HG03097 (cell line): ENCODE results near the gene FAM161A.
"Not testable (repeated sequence)": the region's sequence is repeated elsewhere in the genome, so short reads cannot be mapped to it uniquely, and the experiment has no call there.

Experiments used
- ATAC-seq: cut with Tn5 transposase; IDR thresholded peaks from one replicate; pipeline ENCODE4 v1.9.1; 2021; ENCODE audit not compliant: unreplicated experiment, low FRiP score

Gene FAM161A

GRCh38 chr2:61853847-61854563 is at the start of gene FAM161A:
Gene FAM161A, minus strand, starts transcription at chr2:61854060. Its CDS starts 19 bp downstream, at chr2:61854041.
- peak; percentile 67 for ATAC-seq

- ATAC-seq, result no peak
These were observed 46.4 kb upstream of the FAM161A start for GRCh38 chr2:61900281-61900680.

DNA sequence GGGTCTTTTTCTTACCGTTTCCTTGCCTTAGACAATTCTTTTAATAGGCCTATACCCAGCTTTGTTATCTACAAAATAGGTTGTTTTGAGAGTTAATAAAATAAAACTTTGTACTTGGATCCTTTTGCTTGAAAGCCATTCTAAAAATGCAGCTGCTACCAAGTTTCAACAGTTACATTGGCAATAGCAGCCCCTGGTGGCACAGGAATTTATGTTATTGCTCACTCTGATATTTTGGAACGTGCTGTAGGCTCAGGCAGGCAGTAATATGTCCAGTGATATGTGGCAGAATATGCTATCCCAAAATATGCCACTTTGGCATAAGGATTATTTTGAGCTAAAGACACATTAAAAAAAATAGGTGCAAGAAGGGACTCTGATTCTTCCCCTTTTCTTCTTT is 45.0 kb upstream of the FAM161A start:
- no peak for ATAC-seq

- peak; percentile 81 for ATAC-seq
These were observed 34.6 kb upstream of the FAM161A start, which contains the start of gene CCT4 for GRCh38 chr2:61888267-61889055. Gene CCT4, minus strand, starts transcription at chr2:61888656. Its CDS starts 149 bp downstream, at chr2:61888507.

- no peak for ATAC-seq
These were observed 33.9 kb upstream of the FAM161A start for GRCh38 chr2:61887717-61888266.

- ATAC-seq, result no peak
These were observed 32.2 kb upstream of the FAM161A start for GRCh38 chr2:61885896-61886603.

GRCh38 chr2:61882850-61883249 is 29.0 kb upstream of the FAM161A start:
- no peak for ATAC-seq

- ATAC-seq, result not testable (repeated sequence)
These were observed 25.5 kb upstream of the FAM161A start for GRCh38 chr2:61879351-61879750.

- no peak for ATAC-seq
These were observed 24.9 kb upstream of the FAM161A start for GRCh38 chr2:61878761-61879160.

- no peak for ATAC-seq
These were observed 23.8 kb upstream of the FAM161A start for GRCh38 chr2:61877571-61878245.

- no peak for ATAC-seq
These were observed 22.5 kb upstream of the FAM161A start for GRCh38 chr2:61876400-61876799.

DNA sequence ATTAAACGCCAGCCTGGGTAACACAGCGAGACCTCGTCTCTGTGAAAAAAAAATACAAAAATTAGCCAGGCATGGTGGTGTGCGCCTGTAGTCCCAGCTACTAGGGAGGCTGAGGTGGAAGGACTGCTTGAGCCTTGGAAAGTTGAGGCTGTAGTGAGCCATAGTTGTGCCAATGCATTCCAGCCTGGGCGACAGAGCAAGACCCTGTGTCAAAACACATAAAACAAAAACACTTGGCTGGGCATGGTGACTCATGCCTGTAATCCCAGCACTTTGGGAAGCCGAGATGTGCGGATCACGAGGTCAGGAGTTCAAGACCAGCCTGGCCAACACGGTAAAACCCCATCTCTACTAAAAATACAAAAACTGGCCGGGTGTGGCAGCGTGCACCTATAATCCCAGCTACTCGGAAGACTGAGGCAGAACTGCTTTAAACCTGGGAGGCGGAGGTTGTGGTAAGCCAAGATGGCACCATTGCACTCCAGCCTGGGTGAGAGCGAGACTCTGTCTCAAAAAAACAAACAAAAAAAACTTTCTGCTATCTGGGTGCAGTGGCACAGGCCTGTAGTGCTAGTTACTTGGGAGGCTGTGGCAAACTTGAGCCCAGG is 12.7 kb upstream of the FAM161A start:
- ATAC-seq, result not testable (repeated sequence)

GRCh38 chr2:61862085-61862484 is 8.2 kb upstream of the FAM161A start:
- ATAC-seq, result no peak

GRCh38 chr2:61857224-61857623 is 3.4 kb upstream of the FAM161A start:
- no peak for ATAC-seq

GRCh38 chr2:61855318-61855613 is 1.4 kb upstream of the FAM161A start:
- no peak for ATAC-seq

DNA sequence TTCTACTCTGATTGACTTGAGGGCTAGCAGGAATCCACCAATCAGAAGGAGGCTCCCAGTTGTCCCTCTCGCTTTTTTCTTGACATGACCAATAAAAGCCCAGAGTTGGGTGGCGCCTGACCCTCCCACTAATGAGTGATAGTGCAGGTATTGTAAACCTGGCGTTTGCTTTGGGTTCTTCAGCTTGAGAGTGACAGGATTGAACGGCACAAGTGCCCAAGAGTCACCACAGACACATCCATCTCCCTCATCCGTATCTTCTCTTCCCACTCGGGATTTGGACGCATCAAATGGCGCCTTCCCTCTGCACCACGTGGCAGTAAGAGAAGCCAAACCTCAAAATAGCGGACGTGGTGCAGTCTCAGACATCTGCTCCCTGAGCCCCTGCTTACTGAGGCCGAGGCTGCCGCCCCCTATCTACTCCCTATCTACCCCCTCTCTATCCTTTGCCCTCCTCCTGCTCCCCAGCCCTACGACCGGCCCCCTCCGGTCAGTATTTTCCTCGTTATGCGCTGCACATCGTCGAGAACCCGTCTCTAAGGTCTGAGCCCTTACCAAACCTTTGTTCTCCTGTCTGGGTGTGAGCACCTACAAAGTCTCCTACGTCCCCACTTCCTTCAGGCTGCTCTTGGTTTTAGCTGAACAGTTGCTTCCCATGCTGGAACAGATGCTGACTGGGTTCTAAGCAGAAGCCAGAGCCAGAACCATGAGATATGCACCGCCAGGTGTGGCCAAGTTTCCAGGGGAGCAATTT is 881 bp upstream of the FAM161A start:
- ATAC-seq, result peak; percentile 85

DNA sequence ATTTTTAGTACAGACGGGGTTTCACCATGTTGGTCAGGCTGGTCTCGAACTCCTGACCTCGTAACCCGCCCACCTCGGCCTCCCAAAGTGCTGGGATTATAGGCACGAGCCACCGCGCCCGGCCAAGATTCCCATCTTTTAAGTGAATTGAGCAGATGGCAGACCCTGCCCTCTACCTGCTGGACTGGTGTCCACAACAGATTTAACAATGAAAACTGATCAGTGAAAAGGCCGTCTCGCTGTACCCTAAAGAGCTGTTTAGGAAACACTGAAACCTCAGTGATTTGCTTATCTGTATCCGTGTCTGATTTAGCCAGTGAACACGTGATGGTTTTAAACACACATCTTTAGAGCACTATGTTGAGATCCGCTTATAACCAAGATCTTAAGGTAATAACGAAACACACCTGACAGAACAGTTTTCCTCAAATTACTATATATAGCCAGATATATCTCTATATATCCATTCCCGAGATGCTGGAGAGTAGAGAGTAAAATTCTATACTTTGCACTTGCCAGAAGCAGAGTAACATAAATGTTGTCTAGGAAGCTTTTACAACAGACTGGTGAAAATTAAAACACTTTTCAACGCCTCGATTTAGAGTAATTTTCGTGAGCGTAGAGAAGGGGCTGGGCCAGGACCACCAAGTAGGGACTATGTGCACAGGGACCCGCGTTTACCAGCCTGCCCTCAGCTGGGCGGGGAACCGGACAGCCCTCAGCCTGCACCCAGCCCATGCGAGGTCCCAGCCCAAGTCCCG is 594 bp downstream of the FAM161A start:
- peak; percentile 53 for ATAC-seq

DNA sequence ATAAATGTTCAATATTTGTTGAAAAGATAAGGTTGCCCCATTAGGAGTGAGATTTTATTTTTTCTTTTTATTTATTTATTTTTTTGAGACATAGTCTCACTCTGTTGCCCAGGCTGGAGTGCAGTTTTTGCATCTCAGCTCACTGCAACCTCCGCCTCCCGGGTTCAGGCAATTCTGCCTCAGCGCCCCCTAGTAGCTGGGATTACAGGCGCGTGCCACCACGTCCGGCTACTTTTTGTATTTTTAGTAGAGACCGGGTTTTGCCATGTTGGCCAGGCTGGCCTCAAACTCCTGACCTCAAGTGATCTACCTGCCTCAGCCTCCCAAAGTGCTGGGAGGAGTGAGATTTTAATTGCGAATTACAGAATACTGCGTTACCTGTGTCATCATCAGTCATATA is 2.6 kb downstream of the FAM161A start:
- not testable (repeated sequence) for ATAC-seq

GRCh38 chr2:61845320-61845719 is 8.5 kb downstream of the FAM161A start:
- ATAC-seq, result no peak
